Measurements from ENCODE around the gene ARG2.
"Not testable (repeated sequence)": the region's sequence is repeated elsewhere in the genome, so short reads cannot be mapped to it uniquely, and the experiment has no call there.

The ARG2 gene

DNA sequence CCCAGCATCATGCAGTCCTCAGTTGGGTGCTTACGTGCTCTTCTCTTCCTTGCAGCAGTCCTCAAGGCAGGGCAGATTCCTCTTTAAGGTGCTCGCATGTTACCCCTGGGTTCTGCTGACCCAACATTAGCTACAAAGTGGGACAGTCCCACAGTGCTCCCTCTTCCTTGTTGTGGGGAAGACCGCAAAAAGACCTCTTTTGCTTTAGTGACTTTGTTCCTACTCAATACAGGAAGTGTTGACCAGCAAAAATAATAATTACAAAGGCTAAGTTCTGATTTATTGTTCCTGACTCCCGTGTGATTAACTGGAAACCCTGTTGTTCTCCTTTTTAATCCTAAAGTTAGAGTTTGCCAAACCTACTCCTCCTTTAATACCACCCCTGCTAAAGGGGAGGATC lies 33.4 kb upstream of the ARG2 start:
- DNase-seq (ENCODE audit: low spot score): no peak

DNA sequence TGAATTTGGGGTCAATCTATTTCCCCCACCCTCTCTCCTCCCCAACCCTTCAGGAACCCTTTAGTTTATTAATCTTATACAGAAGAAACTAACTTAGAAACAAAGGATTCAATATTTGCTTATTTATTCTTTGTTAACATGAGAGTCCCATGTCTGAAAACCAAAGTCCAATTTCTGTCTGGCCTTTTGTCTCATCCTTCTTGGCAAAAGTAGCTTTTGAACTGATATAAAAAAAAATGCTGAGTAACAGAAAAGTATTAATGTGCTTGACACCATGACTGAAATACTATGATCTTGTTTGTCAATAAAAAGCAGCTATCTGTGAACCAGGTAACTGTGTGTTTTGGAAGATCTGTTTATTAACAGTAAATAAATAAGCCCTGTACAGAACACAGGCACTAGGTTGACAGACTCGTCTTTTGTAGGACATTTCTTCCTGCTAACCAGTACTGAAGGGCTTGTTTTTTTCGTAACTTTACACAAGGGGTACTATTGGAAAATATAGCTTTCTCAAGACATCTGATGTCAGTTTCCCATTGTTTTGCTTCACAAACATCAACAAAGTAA lies 30.4 kb upstream of the ARG2 start:
- DNase-seq (ENCODE audit: low spot score): no peak

DNA sequence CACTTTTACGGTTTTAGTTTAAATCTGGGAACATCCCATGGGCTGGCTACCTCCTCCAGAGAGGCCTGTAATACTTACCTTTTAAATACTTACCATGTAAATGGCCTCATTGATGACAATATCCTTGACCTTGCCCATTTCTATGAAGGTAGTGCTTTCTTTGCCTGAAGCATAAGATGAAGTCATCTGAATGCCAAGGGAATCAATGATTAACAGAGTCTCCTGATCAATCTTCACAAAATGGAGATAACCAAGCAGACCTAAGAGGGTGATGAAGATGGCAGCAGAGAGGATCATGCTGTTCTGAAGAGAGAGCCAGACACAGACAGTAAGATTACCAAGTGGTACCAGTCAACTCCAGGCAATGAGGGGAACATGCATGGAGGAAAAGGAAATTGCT lies 26.1 kb upstream of the ARG2 start:
- not testable (repeated sequence) for DNase-seq (ENCODE audit: low spot score)

DNA sequence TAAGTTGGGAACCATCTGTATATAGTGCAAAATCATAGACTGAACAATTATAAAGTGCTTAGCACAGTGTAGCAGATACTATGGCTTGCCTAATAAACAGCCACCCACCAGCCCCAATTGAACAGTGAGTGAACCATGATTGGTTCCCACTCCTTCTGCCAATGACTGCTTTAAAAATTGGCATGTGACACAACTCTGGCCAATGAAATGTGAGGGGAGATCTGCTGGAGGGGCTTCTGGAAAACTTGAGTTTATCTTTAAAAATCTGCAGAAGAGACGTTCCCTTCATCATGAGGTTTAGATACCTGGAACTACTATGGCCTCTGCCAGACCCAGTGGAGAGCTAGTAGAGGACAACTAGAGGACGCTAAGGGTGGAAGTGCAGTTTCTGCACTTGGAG lies 24.3 kb upstream of the ARG2 start:
- DNase-seq (ENCODE audit: low spot score): no peak

DNA sequence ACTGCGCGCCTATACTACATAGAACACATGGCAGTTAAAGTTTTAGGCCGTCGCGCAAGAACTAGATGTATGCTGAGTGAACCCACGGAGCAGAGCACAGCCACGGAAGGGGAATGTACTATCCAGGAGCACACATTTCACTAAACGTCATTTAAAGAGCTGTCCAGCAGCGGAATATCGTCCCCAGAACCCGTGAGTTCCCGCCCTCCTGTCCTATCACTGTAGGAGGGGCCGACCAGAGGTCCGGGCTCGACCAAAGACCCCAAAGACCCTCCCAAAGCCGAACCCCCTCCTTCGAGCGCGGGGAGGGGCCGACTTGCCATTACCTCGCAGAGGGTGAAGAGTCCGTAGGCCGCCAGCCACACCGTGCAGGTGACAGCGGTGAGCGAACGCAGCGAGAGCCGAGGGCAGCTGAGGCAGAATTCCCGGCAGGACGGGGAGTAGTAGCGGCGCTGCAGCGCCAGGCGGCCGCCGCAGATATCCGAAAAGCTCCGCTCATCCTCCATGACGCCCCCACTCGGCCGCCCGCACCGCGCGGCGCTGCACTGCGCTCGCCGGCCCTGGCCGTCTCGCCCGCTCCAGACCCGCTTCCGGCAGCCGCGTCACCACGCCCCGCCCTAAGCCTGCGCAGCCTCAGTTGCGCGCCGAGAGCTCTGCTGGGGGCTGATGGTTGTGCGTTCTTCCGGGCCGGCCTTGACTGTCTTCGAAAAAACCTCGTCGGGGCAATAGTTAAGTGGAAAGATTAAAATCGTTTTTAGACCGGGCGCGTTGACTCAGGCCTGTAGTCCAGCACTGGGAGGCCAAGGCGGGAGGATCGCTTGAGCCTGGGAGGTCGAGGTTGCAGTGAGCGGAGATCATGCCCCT lies 19.8 kb upstream of the ARG2 start, which contains the start of gene PIGH:
TSS of gene PIGH (minus strand) at position 571 of the 864 bp plus-strand sequence. CDS start at position 506, 65 bp downstream.
- DNase-seq (ENCODE audit: low spot score): peak; percentile 93

DNA sequence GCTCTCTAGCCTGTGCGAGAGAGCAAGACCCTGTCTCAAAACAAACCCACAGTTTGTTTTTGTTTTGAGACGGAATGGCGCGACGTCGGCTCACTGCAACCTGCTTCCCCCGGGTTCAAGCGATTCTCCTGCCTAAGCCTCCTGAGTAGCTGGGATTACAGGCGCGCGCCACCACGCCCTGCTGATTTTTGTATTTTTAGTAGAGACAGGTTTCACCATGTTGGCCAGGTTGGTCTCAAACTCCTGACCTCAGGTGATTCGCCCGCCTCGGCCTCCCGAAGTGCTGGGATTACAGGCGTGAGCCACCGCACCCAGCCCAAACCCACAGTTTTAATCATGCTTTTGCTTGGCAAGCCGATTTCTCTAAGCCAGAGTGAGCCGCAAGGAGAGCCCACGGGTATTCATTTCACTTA lies 19.2 kb upstream of the ARG2 start:
- not testable (repeated sequence) for DNase-seq (ENCODE audit: low spot score)

DNA sequence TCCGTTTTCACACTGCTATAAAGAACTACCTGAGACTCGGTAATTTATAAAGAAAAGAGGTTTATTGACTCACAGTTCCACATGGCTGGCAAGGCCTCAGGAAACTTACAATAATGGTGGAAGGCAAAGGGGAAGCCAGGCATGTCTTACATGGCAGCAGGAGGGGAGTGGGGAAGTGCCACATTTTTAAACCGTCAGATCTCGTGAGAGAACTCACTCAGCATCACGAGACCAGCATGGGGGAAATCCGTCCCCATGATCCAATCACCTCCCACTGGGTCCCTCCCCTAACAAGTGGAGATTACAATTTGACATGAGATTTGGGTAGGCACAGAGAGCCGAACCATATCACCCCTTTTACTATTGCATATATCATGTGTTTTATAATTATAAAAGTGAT lies 17.6 kb upstream of the ARG2 start:
- DNase-seq (ENCODE audit: low spot score): no peak

DNA sequence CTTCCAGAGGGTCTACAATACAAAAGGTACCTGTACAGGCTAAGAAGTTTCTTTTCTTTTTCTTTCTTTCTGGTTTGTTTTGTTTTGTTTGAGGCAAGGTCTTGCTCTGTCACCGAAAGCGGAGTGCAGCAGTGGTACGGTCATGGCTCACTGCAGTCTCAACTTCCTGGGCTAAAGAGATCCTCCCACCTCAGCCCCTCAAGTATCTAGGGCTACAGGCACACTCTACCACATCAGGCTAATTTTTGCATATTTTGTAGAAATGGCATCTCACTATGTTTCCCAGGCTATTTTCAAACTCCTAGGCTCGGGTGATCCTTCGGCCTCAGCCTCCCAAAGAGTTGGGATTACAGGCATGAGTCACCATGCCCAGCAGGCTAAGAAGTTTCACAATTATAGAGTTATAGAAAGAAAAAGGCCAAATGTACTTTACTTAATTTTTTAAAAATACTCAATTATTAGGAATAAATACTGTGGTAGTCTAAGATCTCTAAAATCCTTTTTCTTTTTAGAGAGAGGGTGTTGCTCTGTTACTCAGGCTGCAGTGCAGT lies 16.6 kb upstream of the ARG2 start:
- no peak for DNase-seq (ENCODE audit: low spot score)

DNA sequence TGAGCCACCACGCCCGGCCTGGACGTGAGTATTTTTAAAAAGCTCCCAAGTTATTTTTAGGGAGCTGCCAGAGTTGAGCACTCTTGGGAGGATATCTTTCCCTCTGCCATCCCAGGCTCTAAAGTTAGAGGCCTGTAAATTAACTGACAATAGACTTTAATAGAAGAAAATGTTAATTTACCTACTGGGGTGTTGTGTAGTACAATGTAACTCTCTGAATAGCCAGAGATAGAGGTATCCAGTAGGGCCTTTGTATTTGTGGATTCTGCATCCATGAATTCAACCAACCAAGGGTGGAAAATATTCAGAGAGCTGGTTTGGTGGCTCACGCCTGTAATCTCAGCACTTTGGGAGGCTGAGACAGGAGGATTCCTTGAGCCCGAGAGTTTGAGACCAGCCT lies 12.1 kb upstream of the ARG2 start:
- DNase-seq (ENCODE audit: low spot score): no peak

DNA sequence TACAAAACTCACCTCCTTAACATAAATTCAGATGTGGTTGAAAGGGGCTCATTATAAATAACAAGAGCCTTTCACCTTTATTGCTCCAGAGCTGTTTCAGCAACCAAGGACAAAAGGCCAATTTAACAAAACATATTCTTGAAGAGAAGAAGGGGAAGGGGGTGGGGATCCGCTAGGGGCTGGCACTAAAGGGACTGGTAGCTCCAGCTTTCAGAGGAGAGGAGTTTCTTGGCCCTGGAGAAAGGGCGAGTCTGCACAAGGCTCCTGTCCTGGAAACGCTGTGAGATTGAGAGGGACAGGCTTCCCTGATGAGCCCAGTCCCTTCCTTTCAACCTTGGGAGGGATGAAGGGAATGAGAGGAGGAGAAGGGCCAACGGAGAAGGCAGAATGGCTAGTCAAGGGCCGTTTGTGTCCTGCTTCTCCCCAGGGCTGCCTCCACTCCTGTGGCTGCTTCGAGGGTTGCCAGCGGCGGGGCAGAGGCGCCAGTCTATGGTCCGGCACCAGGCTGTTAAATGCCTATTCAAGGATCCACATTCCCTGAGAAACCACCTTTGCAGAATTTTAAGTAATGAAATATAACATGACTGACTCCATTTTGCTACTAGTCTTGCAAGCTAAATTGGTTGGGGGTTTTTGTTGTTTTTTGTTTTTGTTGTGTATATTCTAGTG lies 9.9 kb upstream of the ARG2 start:
- no peak for DNase-seq (ENCODE audit: low spot score)

DNA sequence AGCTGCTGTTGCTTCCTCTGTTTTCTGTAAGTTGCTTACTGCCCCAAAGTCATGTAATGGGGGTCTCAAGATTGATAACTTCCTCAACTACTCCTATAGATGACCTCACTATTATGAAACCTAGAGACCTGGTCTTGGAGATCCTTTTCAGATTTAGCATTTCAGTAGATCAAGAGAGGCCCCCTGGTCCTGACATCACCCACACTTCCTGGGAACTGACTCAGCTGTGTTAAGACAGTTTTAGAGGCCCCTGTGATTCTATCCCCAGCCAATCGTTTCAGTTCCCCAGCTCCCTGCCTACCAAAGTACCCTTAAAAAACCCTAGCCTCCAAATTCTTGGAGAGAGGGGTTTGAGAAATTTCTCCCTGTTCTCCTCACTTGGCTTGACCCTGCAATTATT lies 9.2 kb upstream of the ARG2 start:
- DNase-seq (ENCODE audit: low spot score): no peak

DNA sequence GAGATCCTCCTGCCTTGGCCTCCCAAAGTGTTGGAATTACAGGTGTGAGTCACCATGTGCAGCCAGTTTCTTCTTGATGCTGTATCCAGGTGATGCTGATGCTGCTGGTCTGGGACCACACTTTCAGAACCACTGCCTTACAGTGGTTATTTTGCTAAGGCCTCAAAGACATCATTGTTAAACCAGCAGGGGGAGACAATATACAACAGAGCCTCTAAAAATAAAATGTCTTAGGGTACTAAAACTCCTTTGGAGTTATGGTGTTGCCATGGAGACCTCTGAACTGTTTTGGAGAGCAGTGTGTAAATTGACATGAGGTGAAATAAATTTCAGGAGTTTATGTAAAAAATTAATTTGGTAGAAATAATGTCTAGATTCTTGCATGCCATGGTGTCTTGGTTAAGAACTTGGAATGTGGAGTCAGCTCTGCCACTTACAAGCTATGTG lies 1.1 kb upstream of the ARG2 start:
- DNase-seq (ENCODE audit: low spot score): peak; percentile 77

DNA sequence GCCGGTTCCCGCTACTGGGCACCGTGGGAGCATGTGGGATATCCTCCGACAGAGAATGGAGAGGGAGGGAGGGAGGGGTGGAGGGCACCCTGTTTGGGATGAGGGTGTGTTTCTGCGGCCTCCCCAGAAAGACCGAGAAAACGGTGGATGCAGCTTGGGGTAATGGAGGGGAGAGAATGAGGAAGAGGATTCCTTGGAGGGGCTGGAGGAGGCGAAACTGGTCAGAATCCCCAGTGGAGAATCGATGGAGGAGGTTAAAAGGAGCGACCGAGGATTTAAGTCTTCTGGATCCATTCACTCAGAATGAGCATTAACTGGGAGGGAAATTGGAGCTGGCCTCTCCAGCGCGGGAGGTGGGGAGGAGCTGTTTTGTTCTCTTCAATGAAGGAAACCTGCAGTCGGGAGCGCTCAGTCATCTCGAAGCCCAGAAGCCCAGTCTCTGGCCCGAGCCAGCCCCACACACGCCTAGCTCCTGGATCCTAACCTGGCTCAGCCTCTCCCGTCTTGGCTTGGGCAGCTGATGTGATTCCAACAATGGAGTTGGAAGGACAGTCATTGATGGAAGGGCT lies 581 bp downstream of the ARG2 start:
- no peak for DNase-seq (ENCODE audit: low spot score)

DNA sequence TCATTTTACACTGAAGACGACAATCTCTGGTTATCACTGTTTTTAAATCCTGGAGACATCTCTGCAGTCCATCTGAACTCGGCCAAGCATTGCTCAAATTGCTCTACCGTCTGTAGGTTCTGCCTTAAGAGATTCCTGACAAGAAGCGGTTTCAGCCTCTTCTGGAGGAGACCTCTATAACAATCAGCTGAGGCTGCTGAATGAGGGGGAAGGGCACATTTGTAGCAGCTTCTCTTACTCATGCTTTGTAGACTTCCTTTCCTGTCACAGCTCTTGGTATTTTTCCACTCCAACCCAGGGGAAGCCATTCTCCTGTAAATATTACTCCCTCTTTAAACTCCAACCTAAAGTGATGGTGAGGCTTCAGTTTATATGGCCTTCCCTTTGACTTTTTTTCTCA lies 3.0 kb downstream of the ARG2 start:
- DNase-seq (ENCODE audit: low spot score): no peak

DNA sequence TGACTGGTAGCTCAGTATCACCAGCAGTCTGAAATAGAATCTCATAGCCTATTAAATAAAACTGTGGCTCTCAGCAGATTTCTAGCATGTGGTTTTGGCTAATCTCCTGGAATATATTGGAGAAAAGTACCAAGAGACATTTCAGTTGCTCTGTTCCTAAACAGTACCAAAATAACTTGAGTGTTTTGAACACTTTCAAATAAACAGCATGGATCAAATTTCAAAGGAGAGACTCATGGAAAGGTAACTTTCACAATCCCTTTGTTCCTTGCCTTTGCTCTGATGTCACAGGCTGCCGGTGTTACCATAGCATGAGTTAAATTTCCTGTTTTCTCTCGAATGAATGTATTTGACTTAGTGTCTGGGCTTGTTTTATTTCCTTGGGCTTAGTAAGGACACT lies 3.4 kb downstream of the ARG2 start:
- no peak for DNase-seq (ENCODE audit: low spot score)

DNA sequence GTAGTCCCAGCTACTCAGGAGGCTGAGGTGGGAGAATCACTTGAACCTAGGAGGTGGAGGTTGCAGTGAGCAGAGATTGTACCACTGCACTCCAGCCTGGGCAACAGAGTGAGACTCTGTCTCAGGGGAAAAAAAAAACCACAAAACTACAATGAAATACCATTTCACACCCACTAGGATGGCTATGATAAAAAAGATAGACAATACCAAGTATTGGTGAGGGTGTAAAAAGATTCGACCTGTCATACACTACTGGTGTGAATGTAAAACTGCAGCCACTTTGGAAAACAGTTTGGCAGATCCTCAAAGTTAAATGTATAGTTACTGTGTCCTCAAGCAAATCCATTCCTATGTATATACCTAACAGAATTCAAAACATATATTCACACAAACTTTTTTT lies 6.4 kb downstream of the ARG2 start:
- not testable (repeated sequence) for DNase-seq (ENCODE audit: low spot score)

DNA sequence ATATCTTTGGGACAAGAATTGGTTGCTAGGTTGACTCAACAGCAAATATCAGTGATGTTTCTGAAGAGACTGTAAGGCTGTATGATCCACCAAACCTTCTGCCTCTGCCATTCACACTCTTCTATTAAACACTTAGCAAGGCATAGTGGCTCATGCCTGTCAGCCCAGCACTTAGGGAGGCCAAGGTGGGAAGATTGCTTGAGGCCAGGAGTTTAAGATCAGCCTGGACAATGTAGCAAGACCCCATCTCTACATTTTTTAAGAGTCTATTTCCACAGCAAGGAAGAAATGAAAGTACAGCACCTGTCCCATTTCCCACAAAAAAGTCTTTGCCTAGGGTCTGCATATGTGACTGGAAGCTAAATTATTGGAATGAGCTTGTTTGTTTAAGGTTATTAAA lies 7.8 kb downstream of the ARG2 start:
- no peak for DNase-seq (ENCODE audit: low spot score)

DNA sequence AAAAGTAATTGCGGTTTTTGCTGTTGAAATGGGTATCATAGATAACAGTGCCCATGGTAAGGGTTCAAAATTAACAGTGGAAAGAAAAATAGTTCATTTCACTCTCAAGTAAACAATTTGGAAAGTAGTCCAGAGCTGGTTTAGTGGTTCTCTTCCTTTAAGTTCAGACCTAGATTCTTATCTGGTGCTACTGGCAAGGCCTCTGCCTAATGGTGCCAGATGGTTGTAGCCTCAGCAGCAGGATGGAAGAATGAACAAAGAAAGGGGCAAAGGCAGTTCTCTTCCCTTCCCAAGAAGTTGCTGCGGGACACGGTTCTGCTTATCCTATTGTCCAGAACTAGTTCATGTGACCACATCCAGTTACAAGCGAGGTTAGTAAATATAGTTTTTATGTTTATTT lies 10.5 kb downstream of the ARG2 start:
- DNase-seq (ENCODE audit: low spot score): no peak

DNA sequence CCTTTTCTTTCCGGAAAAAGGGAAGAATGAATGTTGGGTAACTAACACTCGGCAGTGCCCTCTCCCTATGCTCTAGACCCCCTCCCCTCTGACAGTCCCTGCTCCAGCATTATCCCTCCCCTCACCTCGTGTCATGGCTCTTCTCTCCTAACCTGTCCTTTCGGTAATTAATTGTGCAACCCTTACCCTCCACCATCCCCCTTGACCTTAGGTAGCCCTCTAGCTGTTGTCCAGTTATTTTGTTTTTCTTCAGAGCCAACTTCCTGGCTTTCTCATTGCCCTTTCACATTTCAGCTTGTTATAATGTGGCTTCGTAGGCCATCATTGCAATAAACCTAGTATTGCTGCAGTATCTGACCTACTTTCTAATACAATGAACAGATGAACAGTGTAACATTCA lies 11.2 kb downstream of the ARG2 start:
- no peak for DNase-seq (ENCODE audit: low spot score)

DNA sequence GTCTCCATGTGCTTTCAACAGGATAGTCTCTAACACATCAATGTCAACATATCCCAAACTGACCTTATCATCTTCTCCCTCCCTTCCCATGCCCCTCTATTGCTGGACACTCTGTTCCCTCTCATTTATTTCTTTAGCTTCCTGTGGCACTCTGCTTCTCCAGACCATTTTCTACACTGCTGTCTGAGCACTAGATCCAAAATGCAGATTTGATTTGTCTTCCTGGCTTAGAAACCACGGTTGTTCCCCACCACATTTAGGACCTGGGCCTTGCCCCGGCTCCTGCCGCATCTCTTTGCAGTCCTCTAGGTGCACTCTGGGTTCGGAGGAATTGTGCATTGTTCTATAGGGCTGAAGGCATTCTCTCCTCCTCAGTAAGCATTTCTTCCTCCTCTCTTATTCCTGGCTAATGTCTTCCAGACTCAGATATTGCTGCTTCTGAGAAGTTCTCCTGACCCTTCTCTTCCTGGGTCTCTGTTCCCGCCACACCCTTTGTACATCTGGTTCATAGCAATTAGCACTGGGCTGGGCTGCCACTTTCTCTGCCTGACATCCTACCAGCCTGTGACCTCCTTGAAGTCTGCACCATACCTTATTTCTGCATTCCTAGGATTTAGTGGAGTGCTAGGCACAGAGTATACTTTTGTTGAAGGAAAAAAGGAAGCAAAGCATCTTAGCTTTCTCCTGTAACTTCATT lies 13.9 kb downstream of the ARG2 start:
- DNase-seq (ENCODE audit: low spot score): no peak

DNA sequence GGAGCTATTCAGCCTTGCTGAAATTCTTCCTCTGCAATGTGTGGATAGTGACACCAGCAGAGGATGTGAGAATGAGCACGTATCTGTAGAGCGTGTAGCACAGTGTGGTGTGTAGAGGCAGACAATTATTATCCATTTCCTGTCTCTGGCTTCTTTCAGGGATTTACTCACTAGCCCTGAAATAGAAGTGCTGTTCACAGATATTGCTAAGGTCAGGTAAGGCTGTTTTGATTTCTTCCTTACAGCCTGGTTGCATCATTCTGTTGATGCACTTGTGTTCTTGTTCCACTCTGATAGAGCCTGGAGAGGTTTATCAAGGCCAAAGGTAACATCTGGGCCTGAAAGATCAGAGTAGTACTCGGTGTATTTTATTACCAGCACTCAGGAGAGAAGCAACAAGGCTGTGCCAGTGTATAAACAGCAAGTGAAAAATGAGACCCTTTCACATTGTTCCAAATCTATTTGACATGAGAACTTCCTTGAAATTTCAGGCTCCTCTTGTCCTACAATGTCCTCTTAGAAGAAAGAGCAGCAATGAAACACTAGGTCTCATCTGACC lies 16.7 kb downstream of the ARG2 start:
- no peak for DNase-seq (ENCODE audit: low spot score)

DNA sequence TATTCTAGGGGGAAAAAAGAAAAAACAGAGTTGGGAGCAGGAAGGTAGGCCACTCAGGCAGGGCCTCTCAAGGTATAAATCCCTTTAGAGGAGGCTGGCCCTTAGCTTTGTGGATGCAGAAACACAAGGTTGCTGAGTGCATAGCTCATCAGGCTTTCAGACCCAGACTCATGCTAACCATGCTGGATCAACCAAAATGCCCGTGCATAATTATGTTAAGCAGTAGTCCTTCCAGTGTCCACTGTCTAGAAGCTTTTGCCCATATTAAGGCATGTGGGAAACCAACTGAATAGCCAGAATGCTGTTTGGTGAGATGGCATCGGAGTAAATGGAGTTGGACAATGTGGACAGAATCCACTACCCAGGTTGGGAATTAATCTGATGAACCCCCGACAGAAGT lies 18.9 kb downstream of the ARG2 start:
- no peak for DNase-seq (ENCODE audit: low spot score)

Measured in CD4-positive, alpha-beta T cell treated with Interleukin-15 for 4 hours (primary cell).